Esophagus mucosa (tissue), 1 donor: ENCODE results near the gene PCBD2. TPM values are rescaled to one million over a fixed set of nuclear protein-coding genes. Genes with fewer than 3 reads are reported as not detected.
"Not testable (repeated sequence)": the region's sequence is repeated elsewhere in the genome, so short reads cannot be mapped to it uniquely, and the experiment has no call there.

Experiments
- ATAC-seq: fragments of 200-7000 bp; cut with Tn5 transposase; one replicate; pipeline ENCODE4 v1.9.1; 2020
- total RNA-seq: library from RNA; stranded (reverse); gene quantifications from one replicate; pipeline ENCODE4 v1.2.4, GENCODE V29; 2023
- donor health status: DM: yes; HTN: yes; CAD: no.

PCBD2 gene
- total RNA-seq, 1 donor from 2014 or later = 16.1 TPM

- ATAC-seq = no peak
Observed at GRCh38 chr5:134906811-134907210, 1.9 kb downstream of the PCBD2 start.

GRCh38 chr5:134910752-134911151 lies 5.8 kb downstream of the PCBD2 start:
- not testable (repeated sequence) for ATAC-seq

GRCh38 chr5:134911285-134912206 lies 6.6 kb downstream of the PCBD2 start:
- no peak for ATAC-seq

GRCh38 chr5:134913254-134913653 lies 8.3 kb downstream of the PCBD2 start:
- ATAC-seq = no peak

GRCh38 chr5:134913795-134914194 lies 8.9 kb downstream of the PCBD2 start:
- no peak for ATAC-seq

- no peak for ATAC-seq
Observed at GRCh38 chr5:134917070-134917815, 12.3 kb downstream of the PCBD2 start.

- no peak for ATAC-seq
Observed at GRCh38 chr5:134918861-134919260, 13.9 kb downstream of the PCBD2 start.

- no peak for ATAC-seq
Observed at GRCh38 chr5:134920848-134921575, 16.1 kb downstream of the PCBD2 start.

GRCh38 chr5:134932508-134932907 lies 27.6 kb downstream of the PCBD2 start:
- ATAC-seq = no peak

GRCh38 chr5:134934202-134934601 lies 29.3 kb downstream of the PCBD2 start:
- ATAC-seq = no peak

GRCh38 chr5:134935711-134936602 lies 31.0 kb downstream of the PCBD2 start:
- ATAC-seq = no peak

- ATAC-seq = no peak
Observed at GRCh38 chr5:134937526-134937925, 32.6 kb downstream of the PCBD2 start.

- ATAC-seq = no peak
Observed at GRCh38 chr5:134938030-134938429, 33.1 kb downstream of the PCBD2 start.

- no peak for ATAC-seq
Observed at GRCh38 chr5:134939500-134939899, 34.6 kb downstream of the PCBD2 start.

GRCh38 chr5:134943547-134943946 lies 38.6 kb downstream of the PCBD2 start:
- ATAC-seq = no peak

GRCh38 chr5:134944630-134945029 lies 39.7 kb downstream of the PCBD2 start:
- ATAC-seq = no peak

- no peak for ATAC-seq
Observed at GRCh38 chr5:134945041-134945440, 40.1 kb downstream of the PCBD2 start.

- peak; percentile 29 for ATAC-seq
Observed at GRCh38 chr5:134948911-134949310, 44.0 kb downstream of the PCBD2 start.

- ATAC-seq = no peak
Observed at GRCh38 chr5:134949316-134949715, 44.4 kb downstream of the PCBD2 start.

- ATAC-seq = peak; percentile 31
Observed at GRCh38 chr5:134957920-134958608, 53.1 kb downstream of the PCBD2 start.

- ATAC-seq = peak; percentile 71
Observed at GRCh38 chr5:134958755-134959154, 53.8 kb downstream of the PCBD2 start.
